CD14-positive monocyte (primary cell): Measurements from ENCODE around the gene CREB5. TPM values are rescaled to one million over a fixed set of nuclear protein-coding genes. Genes with fewer than 3 reads are reported as not detected.

Experiments used
- DNase-seq, 3 donors: peaks; one replicate each; pipeline ENCODE4 v3.0.0-alpha.2; 2011 to 2022
- H2AFZ ChIP-seq: 2 replicates; pipeline ENCODE4 v1.6.0; 2012; ENCODE audit warnings: mild to moderate bottlenecking, low read depth, low read length, inconsistent platforms; ENCODE audit not compliant: insufficient read depth, poor library complexity, severe bottlenecking
- H3K27ac ChIP-seq, 2 donors: 1 replicate in 1 of 2; 2 replicates in 1 of 2; pipeline ENCODE4 v1.5.1; 2012 to 2013; ENCODE audit warnings: low read length in 2 of 2, control low read depth in 1 of 2, inconsistent platforms in 1 of 2, low read depth in 1 of 2, mild to moderate bottlenecking in 1 of 2
- H3K27me3 ChIP-seq, 2 donors: one replicate each; pipeline versions ENCODE4 v1.6.0 to v1.6.1; 2011 to 2013; ENCODE audit warnings: low read length in 2 of 2; ENCODE audit not compliant: control insufficient read depth in 2 of 2, insufficient read depth in 2 of 2
- H3K36me3 ChIP-seq, 2 donors: replicated peaks in 1 of 2; 1 replicate in 1 of 2; 2 replicates in 1 of 2; pipeline versions ENCODE4 v1.5.1 to v1.6.1; 2012 to 2013; ENCODE audit warnings: low read length in 2 of 2, control low read depth in 1 of 2, inconsistent platforms in 1 of 2, mild to moderate bottlenecking in 1 of 2; ENCODE audit not compliant: insufficient read depth in 2 of 2, control insufficient read depth in 1 of 2
- H3K4me1 ChIP-seq, 2 donors: 1 replicate in 1 of 2; 2 replicates in 1 of 2; pipeline versions ENCODE4 v1.5.1 to v1.6.1; 2012 to 2013; ENCODE audit warnings: low read length in 2 of 2, control low read depth in 1 of 2, inconsistent platforms in 1 of 2, mild to moderate bottlenecking in 1 of 2, moderate library complexity in 1 of 2; ENCODE audit not compliant: insufficient read depth in 2 of 2, control insufficient read depth in 1 of 2
- H3K4me2 ChIP-seq: replicated peaks from 2 replicates; pipeline ENCODE3; 2012; ENCODE audit warnings: low read length, moderate library complexity, mild to moderate bottlenecking; ENCODE audit not compliant: poor library complexity, severe bottlenecking; ENCODE audit errors: extremely low read depth
- H3K4me3 ChIP-seq, 3 experiments: fragments of 200-600 bp in 1 of 3; sonication (generic) in 1 of 3; replicated peaks in 1 of 3; 1 replicate in 2 of 3; 2 replicates in 1 of 3; pipeline ENCODE4 v1.5.1; 2011 to 2013; ENCODE audit warnings: low read length in 3 of 3, mild to moderate bottlenecking in 3 of 3, control low read depth in 2 of 3, low read depth in 2 of 3, inconsistent platforms in 1 of 3, moderate library complexity in 1 of 3
- H3K79me2 ChIP-seq: 2 replicates; pipeline ENCODE4 v1.6.0; 2012; ENCODE audit warnings: mild to moderate bottlenecking, control low read depth, inconsistent platforms, low read length, moderate library complexity; ENCODE audit not compliant: insufficient read depth
- H3K9ac ChIP-seq: 2 replicates; pipeline ENCODE4 v1.6.0; 2017; ENCODE audit warnings: low read length, mild to moderate bottlenecking; ENCODE audit not compliant: insufficient read depth, poor library complexity, severe bottlenecking
- H3K9me3 ChIP-seq, 2 donors: replicated peaks in 1 of 2; 1 replicate in 1 of 2; 2 replicates in 1 of 2; pipeline versions ENCODE4 v1.5.1 to v1.6.1; 2012 to 2013; ENCODE audit warnings: low read length in 2 of 2, control low read depth in 1 of 2; ENCODE audit not compliant: control insufficient read depth in 1 of 2, insufficient read depth in 1 of 2
- H4K20me1 ChIP-seq: 2 replicates; pipeline ENCODE4 v1.6.0; 2012; ENCODE audit warnings: mild to moderate bottlenecking, low read length, control low read depth, moderate library complexity; ENCODE audit not compliant: insufficient read depth
- H3K27ac Mint-ChIP-seq, 7 donors: one replicate each; pipeline ENCODE4 v1.8.0; 2020; ENCODE audit warnings: mild to moderate bottlenecking in 7 of 7, mixed read lengths in 7 of 7, moderate library complexity in 6 of 7, inconsistent platforms in 2 of 7
- H3K27me3 Mint-ChIP-seq, 3 donors: one replicate each; pipeline ENCODE4 v1.8.0; 2021 to 2022; ENCODE audit warnings: low read depth in 3 of 3, mild to moderate bottlenecking in 3 of 3, mixed read lengths in 3 of 3, moderate library complexity in 3 of 3, inconsistent platforms in 1 of 3
- H3K36me3 Mint-ChIP-seq, 2 donors: one replicate each; pipeline ENCODE4 v1.8.0; 2020; ENCODE audit warnings: mixed read lengths in 2 of 2, inconsistent platforms in 1 of 2, mild to moderate bottlenecking in 1 of 2
- H3K4me1 Mint-ChIP-seq: one replicate; pipeline ENCODE4 v1.8.0; 2020; ENCODE audit warnings: mild to moderate bottlenecking, mixed read lengths
- H3K4me3 Mint-ChIP-seq, 2 donors: one replicate each; pipeline ENCODE4 v1.8.0; 2020; ENCODE audit warnings: mild to moderate bottlenecking in 2 of 2, mixed read lengths in 2 of 2, moderate library complexity in 1 of 2
- H3K9me3 Mint-ChIP-seq, 7 donors: one replicate each; pipeline ENCODE4 v1.8.0; 2020 to 2022; ENCODE audit warnings: mixed read lengths in 7 of 7, mild to moderate bottlenecking in 6 of 7, moderate library complexity in 6 of 7, inconsistent platforms in 2 of 7
- CTCF ChIP-seq: fragments of 200-600 bp; IDR thresholded peaks from one replicate; pipeline ENCODE4 v1.8.0; 2022; ENCODE audit warnings: antibody characterized with exemption, mild to moderate bottlenecking
- WGBS: methylation state at CpG from one replicate; pipeline ENCODE4 v1.1.5; 2013; ENCODE audit warnings: missing lambda C conversion rate; ENCODE audit not compliant: insufficient coverage; 5-methylcytosine and 5-hydroxymethylcytosine counted together
- intact Hi-C, 2 donors: fragments of 100-400 bp; cut with micrococcal nuclease; formaldehyde crosslinking; loops; one replicate each; pipeline versions ENCODE4 v1.15.0 to v1.15.1; 2023
- polyA plus RNA-seq, 3 donors: library from polyadenylated mRNA; depleted of rRNA in 1 of 3; unstranded in 2 of 3; stranded (reverse) in 1 of 3; fragments of 300-500 nt in 2 of 3; fragments of >200 nt in 1 of 3; fragmentation: Illumina TruSeq in 2 of 3; gene quantifications; 1 replicate in 2 of 3; 2 replicates in 1 of 3; pipeline ENCODE4 v1.2.3, GENCODE V29; 2012 to 2021

CREB5 gene
- polyA plus RNA-seq, 3 donors: 25.1 to 72.3 (median 44.2) TPM

DNA sequence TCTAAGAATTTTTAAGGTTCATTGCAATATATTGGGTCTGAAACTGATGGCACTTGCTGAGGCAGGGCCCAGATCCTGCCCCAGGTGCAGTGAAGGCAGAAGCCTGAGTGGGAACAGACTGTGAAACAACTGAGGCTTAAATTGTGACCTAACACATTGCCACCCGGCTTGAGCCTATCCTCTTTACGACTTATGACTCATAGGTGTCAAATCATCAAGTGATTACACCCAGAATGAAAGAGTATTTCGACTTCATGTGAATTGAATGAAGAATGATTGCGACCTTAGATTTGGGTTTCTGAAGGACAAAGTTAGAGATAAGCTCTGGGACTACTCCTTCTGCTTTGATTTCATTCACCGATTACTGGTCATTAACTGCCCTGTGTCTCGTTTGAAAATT lies 200.9 kb downstream of the CREB5 start:
- no peaks in the 10 kb centered on the region for H4K20me1 ChIP-seq
- H3K36me3 ChIP-seq: no peaks in the 10 kb centered on the region
- no peaks in the 10 kb centered on the region for H3K27me3 ChIP-seq
- intact Hi-C loops: loop anchor here in 1 of 2 donors (10.0 kb wide), 1 partner anchor 242 kb away; no protein-coding TSS in a partner anchor
- no peaks in the 10 kb centered on the region for H3K4me1 ChIP-seq
- H3K4me2 ChIP-seq: no peak overlapping the region
- TF ChIP-seq CTCF: no peak
- no peak overlapping the region for H3K27ac ChIP-seq
- H3K4me3 Mint-ChIP-seq: no peak overlapping the region
- no peak overlapping the region for H3K4me3 ChIP-seq
- DNase-seq: no peak
- H3K27me3 Mint-ChIP-seq: peaks cover 0 to 10% (median 3%) of the 10 kb centered on the region in 3 donors
- no peak overlapping the region for H3K9ac ChIP-seq
- WGBS: 100% methylated on average over 5 of the region's 6 CpGs
- no peaks in the 10 kb centered on the region for H3K4me1 Mint-ChIP-seq
- no peaks in the 10 kb centered on the region for H3K36me3 Mint-ChIP-seq
- no peak overlapping the region for H2AFZ ChIP-seq
- no peaks in the 10 kb centered on the region for H3K79me2 ChIP-seq
- no peaks in the 10 kb centered on the region for H3K9me3 Mint-ChIP-seq
- H3K27ac Mint-ChIP-seq: no peak overlapping the region
- H3K9me3 ChIP-seq: no peaks in the 10 kb centered on the region

DNA sequence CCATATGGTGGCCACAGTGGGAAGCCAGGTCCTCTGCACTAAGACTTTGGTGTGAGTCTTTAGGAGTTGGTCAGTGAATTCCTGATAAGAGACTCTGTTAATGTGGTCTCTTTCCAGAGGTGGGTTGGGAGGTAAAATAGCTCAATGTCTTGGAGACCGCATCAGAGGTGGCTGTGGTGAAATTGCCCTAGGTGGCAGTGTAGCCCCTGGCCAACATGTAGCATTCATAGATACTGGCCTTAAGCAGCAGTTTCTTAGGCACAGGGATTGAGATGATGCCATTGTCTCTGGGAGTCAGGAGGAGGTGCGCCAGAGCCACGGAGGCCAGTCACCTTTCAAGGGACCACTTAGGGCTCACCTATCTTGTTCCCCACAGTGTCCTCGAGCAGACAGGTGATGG lies 202.8 kb downstream of the CREB5 start:
- no peak overlapping the region for H3K4me3 ChIP-seq
- peak; percentile 24 to 32 (median 25) for DNase-seq
- H3K27ac ChIP-seq: no peak overlapping the region
- no peaks in the 10 kb centered on the region for H3K4me1 ChIP-seq
- H3K4me1 Mint-ChIP-seq: no peaks in the 10 kb centered on the region
- WGBS: 96% methylated on average over 4 of the region's 4 CpGs
- H3K9me3 ChIP-seq: no peaks in the 10 kb centered on the region
- H2AFZ ChIP-seq: no peak overlapping the region
- H3K27me3 Mint-ChIP-seq: peaks cover 0 to 8% (median 3%) of the 10 kb centered on the region in 3 donors
- H3K9me3 Mint-ChIP-seq: no peaks in the 10 kb centered on the region
- no peak overlapping the region for H3K4me3 Mint-ChIP-seq
- TF ChIP-seq CTCF: peak; percentile 34
- H3K27ac Mint-ChIP-seq: peak overlapping the region in 1 of 7 donors; percentile 36
- H3K79me2 ChIP-seq: no peaks in the 10 kb centered on the region
- no peaks in the 10 kb centered on the region for H3K27me3 ChIP-seq
- no peak overlapping the region for H3K9ac ChIP-seq
- H3K4me2 ChIP-seq: no peak overlapping the region
- intact Hi-C loops: loop anchor here in 1 of 2 donors (10.0 kb wide), 1 partner anchor 240 kb away; no protein-coding TSS in a partner anchor
- no peaks in the 10 kb centered on the region for H4K20me1 ChIP-seq
- H3K36me3 ChIP-seq: no peaks in the 10 kb centered on the region
- H3K36me3 Mint-ChIP-seq: no peaks in the 10 kb centered on the region
